T-helper 1 cell treated with Interleukin-12 subunit alpha and Interleukin-12 subunit beta and Interleukin-4 antibody, amounts not matched to agents 30 ng/mL and 1 ng/mL, for 36 hours (primary cell): ENCODE results near the gene ZNF484. TPM values are rescaled to one million over a fixed set of nuclear protein-coding genes. Genes with fewer than 3 reads are reported as not detected.
"Not testable (repeated sequence)": the region's sequence is repeated elsewhere in the genome, so short reads cannot be mapped to it uniquely, and the experiment has no call there.

Experiments
- intact Hi-C: fragments of 100-400 bp; cut with micrococcal nuclease; formaldehyde crosslinking; loops from one replicate; pipeline ENCODE4 v1.15.1; 2024
- total RNA-seq: library from RNA; stranded (reverse); gene quantifications from 2 replicates; pipeline ENCODE4 v1.2.3, GENCODE V29; 2022

Gene ZNF484
- 13.0 and 13.9 TPM in 2 replicates for total RNA-seq

DNA sequence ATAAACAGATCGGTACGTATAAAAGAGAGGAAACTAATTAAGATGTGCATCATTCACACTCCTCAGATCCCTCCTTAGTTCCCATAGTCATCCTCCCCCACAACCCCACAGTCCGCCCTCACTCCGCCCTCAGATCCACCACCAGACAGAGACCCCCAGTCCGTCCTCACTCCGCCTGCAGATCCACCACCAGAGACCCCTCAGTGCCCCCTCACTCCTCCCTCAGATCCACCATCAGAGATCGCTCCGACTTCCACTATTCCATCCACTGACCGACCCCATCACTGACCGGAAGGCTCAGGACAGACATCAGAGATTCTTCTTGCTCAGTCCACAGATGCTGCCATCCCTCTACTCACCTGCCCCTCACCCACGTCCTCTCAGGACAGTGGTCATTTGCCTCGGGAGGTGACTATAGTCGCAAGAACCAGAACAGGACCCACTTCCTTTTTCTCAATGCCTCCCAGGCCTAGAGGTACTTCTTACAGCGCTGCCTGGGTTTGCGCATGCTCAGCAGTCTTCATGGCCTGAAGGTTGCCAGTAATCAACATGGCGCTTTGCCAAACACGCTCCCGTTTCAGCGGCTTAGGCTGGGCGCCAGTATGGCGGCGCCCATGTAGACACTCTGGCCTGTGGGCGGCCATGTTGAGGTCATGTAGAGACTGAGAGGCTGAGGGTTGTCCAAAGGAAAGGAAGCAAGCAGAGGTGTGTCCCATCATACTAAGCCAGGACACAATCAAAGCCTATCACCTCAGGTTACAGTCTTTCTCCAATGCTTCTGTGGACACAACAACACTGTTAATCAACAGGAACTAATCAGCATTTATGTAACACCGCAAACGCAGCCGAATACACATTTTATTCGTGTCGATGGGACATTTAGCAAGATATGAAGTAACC lies at the start of gene ZNF484:
Gene ZNF484, minus strand, starts transcription at position 508 of the 900 bp plus-strand sequence. CDS start 3,009 bp downstream, outside the sequence.
- intact Hi-C loops = loop anchor here (1.0 to 10.0 kb wide), 13 partner anchors 77 to 762 kb away; partner anchors contain the start of genes CARD19, FAM120A, IARS1 and IPPK

DNA sequence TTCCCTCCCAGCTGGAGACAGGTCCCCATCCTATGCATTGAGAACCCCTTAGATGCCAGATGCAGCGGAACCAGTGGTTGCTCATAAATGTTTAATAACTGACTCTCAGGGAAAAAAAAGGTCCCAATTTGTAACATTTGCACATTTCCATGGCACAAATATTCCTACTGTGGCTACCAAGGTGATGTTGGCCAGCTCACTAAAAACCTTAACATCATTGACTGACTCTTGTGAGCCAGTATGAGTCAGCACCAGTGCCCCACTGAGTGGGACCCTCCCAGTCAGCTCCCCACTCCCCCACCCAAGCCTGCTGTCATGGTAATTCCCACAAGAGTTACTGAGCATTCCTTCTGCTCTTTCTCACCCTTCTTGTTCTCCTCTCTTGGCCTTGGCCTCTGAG lies 42.6 kb upstream of the ZNF484 start:
- intact Hi-C loops = no loop called here

DNA sequence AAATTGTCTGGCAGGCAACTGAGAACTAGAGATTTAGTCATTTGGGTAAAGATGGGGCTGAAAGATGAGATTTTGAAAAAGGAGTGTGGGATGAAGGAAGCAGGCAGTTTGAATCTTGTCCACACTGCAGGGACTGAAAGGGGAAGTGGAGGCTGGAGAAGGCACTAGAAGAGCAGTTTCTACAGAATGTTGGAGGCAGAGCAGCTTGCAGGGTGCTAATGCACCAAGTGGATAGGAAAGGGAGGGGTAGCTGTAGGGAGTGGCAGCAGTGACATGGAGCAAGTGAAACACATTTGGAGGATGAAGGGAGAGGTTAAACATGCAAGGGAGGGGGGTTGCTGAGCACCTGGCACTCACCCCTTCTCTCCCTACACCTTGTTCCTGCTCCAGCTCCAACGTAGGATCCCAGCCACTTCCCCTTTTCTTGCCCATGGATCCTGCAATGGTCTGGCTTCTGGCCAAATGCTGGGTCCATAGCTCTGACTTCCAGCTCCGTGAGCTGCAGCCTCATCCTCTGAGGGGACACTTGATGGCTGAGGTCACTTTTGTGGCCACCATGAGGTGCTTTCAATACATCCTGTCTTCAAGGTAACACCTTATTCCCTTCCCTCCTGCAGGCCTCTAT lies 39.5 kb upstream of the ZNF484 start:
- intact Hi-C loops = no loop called here

DNA sequence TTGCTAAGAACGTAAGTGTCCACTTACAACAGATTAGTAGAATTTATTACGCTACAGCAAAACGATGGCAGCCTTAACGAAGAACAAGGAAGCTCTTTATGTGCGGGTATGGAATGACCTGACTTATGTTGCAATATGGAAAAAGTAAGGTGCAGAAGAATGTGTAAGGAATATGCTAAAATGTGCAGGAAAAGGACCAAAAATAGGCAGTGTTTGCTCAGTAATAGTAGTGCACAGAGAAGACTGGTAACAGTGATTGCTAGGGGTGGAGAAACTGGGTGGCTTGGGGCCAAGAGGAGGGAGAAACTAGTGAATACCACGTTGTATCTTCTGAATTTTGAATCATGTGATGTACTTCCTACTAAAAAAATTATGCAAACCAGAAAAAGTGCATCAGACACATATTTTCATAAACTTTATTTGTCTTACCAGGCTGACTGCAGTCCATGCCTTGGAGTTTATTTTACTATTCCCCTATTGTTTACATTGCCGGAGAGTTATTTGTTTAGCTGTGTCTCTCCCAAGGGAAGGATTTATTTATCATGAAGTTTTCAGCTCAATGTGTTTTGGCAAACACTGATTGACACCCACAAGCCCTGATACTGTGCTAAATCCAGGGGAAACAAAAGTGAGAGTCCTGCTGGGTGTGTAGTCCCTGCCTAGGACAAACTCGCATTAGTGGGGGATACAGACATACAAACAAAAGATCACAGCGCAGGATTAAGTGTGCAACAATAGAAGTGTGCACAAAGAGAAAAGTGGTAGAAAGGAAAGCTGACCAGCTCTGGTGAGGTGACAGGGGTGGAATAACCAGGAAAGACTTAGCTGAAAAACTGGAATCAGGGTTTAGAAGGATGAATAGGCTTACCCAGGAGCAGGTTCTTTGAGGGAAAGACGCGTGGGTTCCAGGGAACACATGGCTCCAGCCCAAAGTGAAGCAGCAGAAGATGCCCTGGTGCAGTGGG lies 34.0 kb upstream of the ZNF484 start:
- intact Hi-C loops = no loop called here

DNA sequence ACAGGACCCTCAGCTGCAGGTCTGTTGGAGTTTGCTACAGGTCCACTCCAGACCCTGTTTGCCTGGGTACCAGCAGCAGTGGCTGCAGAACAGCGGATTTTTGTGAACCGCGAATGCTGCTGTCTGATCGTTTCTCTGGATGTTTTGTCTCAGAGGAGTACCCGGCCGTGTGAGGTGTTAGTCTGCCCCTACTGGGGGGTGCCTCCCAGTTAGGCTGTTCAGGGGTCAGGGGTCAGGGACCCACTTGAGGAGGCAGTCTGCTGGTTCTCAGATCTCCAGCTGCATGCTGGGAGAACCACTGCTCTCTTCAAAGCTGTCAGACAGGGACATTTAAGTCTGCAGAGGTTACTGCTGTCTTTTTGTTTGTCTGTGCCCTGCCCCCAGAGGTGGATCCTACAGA lies 27.3 kb upstream of the ZNF484 start:
- intact Hi-C loops = not testable (repeated sequence)

DNA sequence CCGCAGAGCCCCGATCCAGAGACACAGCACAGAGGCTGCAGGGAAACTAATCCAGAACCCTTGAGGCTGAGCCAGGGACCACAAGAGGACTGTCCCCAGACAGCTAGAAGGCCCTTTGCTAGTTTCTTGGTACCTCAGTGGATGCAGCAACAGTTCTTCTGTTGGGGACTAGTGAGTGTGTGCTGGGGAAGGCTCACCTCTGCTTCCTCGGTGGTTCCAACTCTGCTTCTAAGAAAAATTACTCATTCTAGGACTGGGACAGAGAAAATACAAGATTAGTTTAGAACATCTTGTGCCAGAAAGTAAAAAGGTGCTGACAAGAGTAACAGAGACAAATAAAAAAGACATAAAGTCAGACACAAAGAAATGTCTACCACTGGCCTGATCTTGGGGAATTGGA lies 19.5 kb upstream of the ZNF484 start:
- intact Hi-C loops = no loop called here

DNA sequence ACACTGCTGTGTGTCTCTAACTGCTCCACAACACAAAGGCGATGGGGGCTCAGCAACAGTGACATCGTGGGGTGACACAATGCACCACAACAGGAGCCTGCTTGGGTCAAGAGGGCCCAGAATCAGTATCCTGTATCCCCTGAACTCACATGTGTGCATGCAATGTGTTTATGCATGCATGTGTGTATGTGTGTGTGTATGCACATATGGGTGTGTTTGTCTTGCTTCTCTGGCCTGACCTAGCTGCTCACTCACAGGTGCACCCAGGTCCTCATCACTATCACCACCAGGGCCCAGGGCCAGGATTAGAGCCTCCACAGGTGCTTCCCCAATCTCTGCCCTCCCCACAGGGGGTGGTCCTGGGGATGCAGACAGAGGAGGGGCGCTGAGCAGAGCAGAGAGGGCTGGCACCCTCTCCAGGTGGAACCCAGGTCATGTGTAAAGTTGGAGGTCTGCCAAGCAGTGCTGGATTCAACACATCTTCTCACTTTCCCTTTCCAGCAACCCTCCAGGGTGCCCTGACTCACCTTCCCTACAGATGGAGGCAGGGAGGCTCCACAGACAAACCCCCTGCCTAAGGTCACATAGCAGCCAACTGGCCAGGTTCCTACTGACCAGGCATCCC lies 18.1 kb upstream of the ZNF484 start:
- intact Hi-C loops = no loop called here

DNA sequence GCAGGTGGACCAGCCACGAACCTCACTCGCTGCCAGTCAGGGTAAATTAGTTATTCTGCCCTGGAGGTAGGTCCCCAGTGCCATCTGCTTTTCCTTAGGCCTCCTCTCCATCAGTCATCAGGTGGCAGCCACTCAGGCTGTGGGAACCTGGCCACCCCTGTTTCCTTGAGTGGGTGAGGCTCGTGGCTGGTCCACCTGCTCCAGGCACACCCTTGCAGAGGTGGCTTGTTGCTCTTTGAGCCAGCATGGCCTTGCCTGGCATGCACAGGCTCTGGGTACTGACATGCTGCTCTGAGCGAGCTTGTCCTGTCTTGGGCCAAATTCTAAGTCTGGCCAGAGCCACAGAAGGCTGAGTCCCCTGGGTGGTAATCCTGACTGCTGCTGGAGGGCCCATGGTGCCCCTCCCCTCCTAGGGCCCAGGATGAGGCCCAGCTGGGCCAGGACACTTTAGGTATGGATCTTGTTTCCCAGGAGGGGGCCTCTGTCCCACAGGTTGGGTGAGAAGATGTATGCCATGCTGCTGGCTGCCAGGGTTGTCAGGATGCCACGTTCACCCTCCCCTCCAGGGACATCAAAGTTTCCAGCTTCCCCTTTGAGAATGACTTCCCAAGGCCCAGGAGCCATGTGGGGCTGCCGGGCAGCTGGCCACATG lies 17.0 kb upstream of the ZNF484 start:
- intact Hi-C loops = no loop called here

DNA sequence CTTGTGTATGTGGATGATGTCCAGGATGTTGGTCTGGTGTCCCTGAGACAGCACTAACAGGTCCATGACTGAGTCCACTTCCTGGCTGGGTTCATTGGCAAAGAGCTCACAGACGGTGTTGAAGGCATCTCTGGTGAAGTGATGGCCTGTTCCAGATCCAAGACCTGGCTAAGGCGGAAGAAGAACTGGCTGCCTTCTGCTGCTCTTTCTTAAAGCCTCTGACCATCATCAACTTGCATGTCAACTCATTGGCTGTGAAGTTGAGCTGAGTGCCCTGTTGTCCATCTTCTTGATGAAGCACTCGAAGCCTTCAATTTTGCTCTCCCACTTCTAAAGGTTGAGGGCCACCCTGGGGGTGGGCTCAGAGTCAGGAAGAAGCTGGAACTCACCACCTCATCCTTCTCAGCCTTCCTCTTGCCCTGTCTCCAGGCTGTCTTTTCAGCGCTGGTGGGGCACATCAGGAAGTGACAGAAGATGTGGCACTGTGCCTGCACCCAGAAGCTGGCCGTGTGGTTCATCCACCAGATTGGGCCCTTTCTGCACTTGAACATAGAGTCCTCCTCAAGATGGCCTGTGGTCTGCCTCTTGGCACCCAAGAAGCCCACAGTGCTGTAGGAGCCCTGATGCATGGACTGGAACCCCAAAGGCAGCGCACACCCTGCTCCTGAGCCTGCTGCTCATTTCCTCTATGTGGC lies 16.2 kb upstream of the ZNF484 start:
- intact Hi-C loops = not testable (repeated sequence)

DNA sequence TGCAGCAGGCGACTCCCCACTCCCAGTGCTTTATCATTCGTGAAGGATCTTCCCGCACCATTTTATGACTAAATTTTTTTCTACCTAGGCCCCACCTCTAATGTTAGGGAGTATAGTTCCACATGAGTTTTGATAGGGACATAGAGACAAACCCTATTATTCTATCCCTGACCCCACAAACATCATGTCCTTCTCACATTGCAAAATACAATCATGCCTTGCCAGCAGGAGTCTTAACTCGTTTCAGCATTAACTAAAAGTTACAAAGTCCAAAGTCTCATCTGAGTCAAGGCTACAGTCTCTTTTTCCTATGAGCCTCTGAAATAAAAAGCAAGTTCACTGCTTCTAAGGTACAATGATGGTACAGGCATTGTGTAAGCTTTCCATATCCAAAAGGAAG lies 14.4 kb upstream of the ZNF484 start:
- intact Hi-C loops = not testable (repeated sequence)

DNA sequence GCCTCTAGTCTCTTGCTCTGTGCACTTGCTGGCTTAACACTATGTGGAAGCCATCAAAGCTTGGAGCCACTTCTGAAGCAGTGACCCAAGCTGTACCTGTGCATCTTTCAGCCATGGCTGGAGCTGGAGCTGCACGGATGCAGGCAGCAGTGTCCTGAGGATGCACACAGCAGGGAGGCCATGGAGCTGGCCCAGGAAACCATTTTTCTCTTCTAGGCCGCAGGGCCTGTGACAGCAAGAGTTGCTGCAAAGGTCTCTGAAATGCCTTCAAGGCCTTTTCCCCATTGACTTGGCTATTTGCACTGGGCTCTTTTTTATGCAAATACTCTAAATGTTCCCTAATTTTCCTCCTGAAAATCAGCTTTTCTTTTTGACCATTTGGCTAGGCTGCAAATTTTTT lies 12.9 kb upstream of the ZNF484 start:
- intact Hi-C loops = no loop called here

DNA sequence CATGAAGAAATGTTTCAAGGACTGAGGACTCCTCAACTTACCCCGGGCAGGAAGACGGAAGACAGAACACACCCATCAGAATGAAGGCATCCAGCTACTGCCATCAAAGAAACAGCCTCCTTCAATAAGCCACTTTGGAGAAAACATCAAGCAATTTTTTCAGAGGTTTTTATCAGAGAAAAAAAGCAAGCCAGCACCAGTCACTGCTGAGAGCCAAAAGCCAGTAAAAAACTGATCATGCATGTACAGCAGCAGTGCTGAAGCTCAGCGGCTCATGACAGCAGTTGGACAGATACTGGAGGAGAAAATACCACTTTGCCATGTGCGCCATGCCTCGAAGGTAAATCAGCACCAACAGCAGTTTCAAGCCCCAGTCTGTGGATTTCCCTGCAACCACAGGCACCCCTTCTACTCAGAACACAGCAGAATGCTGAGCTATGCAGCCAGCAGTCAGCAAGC lies 10.1 kb upstream of the ZNF484 start:
- intact Hi-C loops = no loop called here

DNA sequence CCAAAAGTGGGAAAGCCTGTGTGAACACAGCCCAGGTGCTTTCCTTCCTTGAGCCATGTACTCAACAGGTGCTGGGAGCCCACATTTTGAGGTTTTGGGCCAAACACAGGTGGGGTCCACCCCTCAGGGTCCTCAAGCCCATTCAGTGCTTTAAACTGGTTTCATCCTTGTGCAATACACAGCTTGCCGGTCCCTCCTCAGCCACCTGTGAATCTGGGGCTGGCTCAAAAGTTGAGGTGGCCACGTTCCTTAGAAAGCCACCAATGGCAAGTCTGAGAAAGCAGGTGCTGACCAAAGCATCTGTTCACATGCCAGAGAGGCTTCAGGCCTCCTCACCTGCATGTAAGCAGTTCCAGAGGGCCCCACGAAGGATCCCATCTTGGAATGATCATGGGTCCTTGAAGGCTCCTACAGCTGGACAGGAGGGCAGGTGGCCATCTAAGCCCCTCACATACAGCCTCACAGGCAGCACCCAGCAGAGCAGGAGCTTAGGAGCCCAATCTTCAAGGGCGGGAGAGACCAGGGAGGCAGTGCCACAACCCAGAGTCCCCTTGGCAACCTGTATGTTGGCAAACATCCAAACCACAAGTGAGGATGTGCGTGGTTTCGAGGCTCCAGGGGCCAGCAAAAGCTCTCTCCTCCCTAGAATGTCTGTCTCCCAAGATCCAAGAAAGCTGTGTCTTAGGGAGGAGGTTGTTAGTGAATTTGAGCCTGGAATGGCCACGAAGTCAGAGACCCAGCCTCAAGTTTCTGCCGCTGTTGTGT lies 9.2 kb upstream of the ZNF484 start:
- intact Hi-C loops = not testable (repeated sequence)

DNA sequence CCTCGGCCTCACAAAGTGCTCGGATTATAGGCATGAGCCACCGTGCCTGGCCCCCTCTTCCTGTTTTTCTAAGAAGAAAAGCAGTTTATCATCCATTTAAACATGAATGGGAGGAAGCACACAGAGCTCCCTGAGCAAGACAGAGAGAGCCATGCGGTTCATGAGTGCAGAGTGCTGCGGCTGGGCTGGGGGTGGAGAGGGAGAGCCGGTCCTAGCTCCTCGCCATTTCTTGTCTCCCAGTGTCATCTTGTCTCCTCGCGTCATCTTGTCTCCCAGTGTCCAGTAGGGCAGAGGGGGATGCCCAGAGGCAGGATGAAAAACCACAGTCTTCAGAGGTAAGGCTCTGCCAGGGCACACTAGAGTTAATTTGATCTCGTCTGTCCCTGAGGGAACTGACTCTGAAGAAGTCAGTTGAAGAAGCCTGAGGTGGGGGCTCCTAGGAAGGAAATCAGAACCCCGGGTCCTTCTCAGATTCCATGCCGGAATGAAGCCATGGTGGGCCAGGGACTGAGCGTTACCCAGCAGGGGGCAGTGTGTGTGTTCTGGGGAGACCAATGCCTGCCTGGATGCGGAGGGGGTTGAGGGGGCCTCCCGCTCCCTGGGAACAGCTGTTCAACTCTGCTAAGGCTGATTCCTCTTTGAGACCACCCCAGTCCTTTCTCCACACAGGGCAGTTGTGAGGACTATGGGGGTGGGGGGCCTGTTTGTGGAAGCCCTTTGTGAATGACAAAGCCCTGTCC lies 6.0 kb upstream of the ZNF484 start:
- intact Hi-C loops = not testable (repeated sequence)

DNA sequence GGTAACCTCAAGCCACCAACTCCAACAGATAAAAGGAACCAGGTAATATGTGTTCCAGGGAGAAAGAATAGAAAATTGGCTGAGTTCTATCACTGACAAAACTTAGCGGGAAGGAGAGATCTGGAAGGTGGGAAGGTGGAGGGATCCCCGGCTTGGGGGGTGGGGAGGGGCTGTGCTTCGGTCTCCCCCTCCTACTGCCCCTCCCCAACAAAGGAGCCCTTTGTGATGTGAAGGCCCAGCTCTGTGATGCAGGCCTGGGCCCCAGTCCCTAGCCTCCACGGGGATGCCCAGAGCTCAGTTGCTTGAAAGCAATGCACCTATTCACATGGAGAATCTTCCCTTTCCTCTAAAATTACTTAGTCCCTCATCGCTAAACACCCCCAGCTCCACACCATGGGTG lies 4.4 kb upstream of the ZNF484 start:
- intact Hi-C loops = no loop called here

DNA sequence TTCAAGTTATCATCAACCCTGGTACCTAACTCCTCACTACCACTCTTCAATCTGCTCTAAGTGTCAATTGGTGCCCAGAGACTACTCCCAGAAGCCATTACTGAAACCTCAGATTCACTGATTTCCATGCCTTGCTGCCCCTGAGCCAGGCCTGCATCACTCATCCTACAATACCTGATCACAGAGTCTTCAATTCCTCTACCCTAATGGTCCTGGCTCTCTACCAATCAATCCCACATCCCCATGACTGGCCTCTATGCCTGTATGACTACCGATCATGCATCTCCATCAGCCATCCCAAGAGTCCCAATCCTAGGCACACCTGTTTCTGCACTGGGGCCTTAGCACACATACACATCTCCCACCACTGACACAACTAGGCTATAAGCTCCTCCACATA lies 2.5 kb downstream of the ZNF484 start:
- intact Hi-C loops = loop anchor here (10.0 kb wide), 1 partner anchor 259 kb away; the partner anchor contains the start of gene NINJ1

DNA sequence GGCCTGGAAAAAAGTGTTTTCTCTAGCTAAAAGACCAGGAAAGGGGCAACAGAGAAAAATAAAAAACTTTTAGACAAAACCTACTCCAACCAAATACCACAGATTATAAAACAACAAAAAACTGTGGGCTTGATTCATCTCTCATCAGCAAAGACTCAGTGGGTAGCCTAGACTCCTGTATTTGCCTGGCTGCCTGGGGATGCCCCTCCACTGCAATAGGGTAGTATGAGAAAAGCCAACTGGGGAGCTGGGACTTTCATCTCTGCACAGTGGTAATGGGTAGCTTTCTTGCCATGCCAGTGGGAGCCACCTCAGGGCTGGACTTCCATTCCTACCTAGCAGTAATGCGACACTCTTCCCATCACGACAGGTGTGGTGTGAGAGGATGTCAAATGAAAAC lies 7.5 kb downstream of the ZNF484 start:
- intact Hi-C loops = loop anchor here (10.0 kb wide), 1 partner anchor 265 kb away; the partner anchor contains the start of gene NINJ1

DNA sequence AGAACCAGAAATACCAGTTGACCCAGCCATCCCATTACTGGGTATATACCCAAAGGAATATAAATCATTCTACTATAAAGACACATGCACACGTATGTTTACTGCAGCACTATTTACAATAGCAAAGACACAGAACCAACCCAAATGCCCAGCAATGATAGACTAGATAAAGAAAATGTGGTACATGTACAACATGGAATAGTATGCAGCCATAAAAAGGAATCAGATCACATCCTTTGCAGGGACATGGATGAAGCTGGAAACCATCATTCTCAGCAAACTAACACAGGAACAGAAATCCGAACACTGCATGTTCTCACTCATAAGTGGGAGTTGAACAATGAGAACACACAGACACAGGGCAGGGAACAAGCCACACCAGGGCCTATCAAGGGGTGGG lies 11.2 kb downstream of the ZNF484 start:
- intact Hi-C loops = not testable (repeated sequence)
